ENCODE data around the gene CHD3. TPM values are rescaled to one million over a fixed set of nuclear protein-coding genes. Genes with fewer than 3 reads are reported as not detected.

Gene CHD3
- total and polyA plus RNA-seq, 2 of the 13 experiments (the other 11 are each of a cell fraction or from before 2014, with no cell fraction given), result 2.7 to 3.7 TPM

- no peak for TF ChIP-seq DNMT1 (CRISPR knock-in tag; IDR thresholded peaks at IDR 0.05)
- TF ChIP-seq MIXL1 (CRISPR knock-in tag; IDR thresholded peaks at IDR 0.05), result 0 out of 2 replicates have a peak, but pooled peaks have one; percentile 26
- TF ChIP-seq ELF4 (CRISPR knock-in tag; IDR thresholded peaks at IDR 0.05; ENCODE audit: borderline replicate concordance), result peak; percentile 32; the same call in 1 of the 2 replicates
- TF ChIP-seq THAP9 (CRISPR knock-in tag; IDR thresholded peaks at IDR 0.05; ENCODE audit: borderline replicate concordance), result peak; percentile 57; the same call in 1 of the 2 replicates
- no peak for TF ChIP-seq ZNF781 (CRISPR knock-in tag; IDR thresholded peaks at IDR 0.05; ENCODE audit: borderline replicate concordance, not compliant biosample characterization)
- peak; percentile 33 for TF ChIP-seq TAF1 (CRISPR knock-in tag; IDR thresholded peaks at IDR 0.05)
- TF ChIP-seq CEBPZ (IDR thresholded peaks at IDR 0.05; ENCODE audit: low read length), result no peak
- TF ChIP-seq HINFP (CRISPR knock-in tag; IDR thresholded peaks at IDR 0.05; ENCODE audit: low read depth), result peak; percentile 95
- TF ChIP-seq ZFX (CRISPR knock-in tag; IDR thresholded peaks at IDR 0.05; ENCODE audit: low read depth), result peak; percentile 79
- TF ChIP-seq RFX1 (IDR thresholded peaks at IDR 0.05), result peak; percentile 26; the same call in 1 of the 2 replicates
- TF ChIP-seq GTF2F1 (IDR thresholded peaks at IDR 0.05; ENCODE audit: low read length), result no peak
- TF ChIP-seq XBP1 (CRISPR knock-in tag; IDR thresholded peaks at IDR 0.05), result no peak
- no peak; the same call in 1 of the 2 replicates for TF ChIP-seq ZMYM4 (CRISPR knock-in tag; IDR thresholded peaks at IDR 0.05)
- no peak for TF ChIP-seq MED13 (CRISPR knock-in tag; IDR thresholded peaks at IDR 0.05)
- TF ChIP-seq TEAD2 (CRISPR knock-in tag; IDR thresholded peaks at IDR 0.05), result no peak
Observed at GRCh38 chr17:7857713-7858521, 30.7 kb upstream of the CHD3 start, which contains the start of gene CYB5D1 (continued).
